WTC11 (cell line): ENCODE data around the gene CALCOCO2.

Experiments used
- CREB1 ChIP-seq: sonication (generic); formaldehyde crosslinking; IDR thresholded peaks from 2 replicates; pipeline ENCODE4 v1.8.0; 2023; ENCODE audit warnings: mild to moderate bottlenecking, missing genetic modification reagents
- E2F1 ChIP-seq: sonication (generic); formaldehyde crosslinking; IDR thresholded peaks from 2 replicates; pipeline ENCODE4 v1.8.0; 2022; ENCODE audit warnings: mild to moderate bottlenecking, missing genetic modification reagents
- SP1 ChIP-seq: sonication (generic); formaldehyde crosslinking; conservative IDR thresholded peaks from 2 replicates; pipeline ENCODE4 v1.8.1; 2022; ENCODE audit warnings: missing genetic modification reagents
- TCF7 ChIP-seq: sonication (generic); formaldehyde crosslinking; IDR thresholded peaks from 2 replicates; pipeline ENCODE4 v1.8.0; 2022; ENCODE audit warnings: mild to moderate bottlenecking, low read depth, missing genetic modification reagents, moderate library complexity
- USF2 ChIP-seq: sonication (generic); formaldehyde crosslinking; IDR thresholded peaks from 2 replicates; pipeline ENCODE4 v1.8.1; 2023; ENCODE audit warnings: mild to moderate bottlenecking, missing genetic modification reagents, moderate library complexity
- ZNF263 ChIP-seq: sonication (generic); formaldehyde crosslinking; IDR thresholded peaks from 2 replicates; pipeline ENCODE4 v1.8.1; 2022; ENCODE audit warnings: low read depth, mild to moderate bottlenecking, moderate library complexity, missing genetic modification reagents
- ZNF281 ChIP-seq: sonication (generic); formaldehyde crosslinking; IDR thresholded peaks from 2 replicates; pipeline ENCODE4 v1.8.0; 2023; ENCODE audit warnings: mild to moderate bottlenecking, missing genetic modification reagents
- ZSCAN18 ChIP-seq: fragments of 250-450 bp; sonication (Bioruptor Pico); IDR thresholded peaks from 2 replicates; pipeline ENCODE4 v2.1.2; 2022; ENCODE audit warnings: mild to moderate bottlenecking, moderate library complexity
- TF ChIP-seq, protein P1 (sequence below): sonication (generic); formaldehyde crosslinking; IDR thresholded peaks from 2 replicates; pipeline ENCODE4 v1.8.1; 2023; ENCODE audit warnings: mild to moderate bottlenecking, missing genetic modification reagents
- TF ChIP-seq, protein P2 (sequence below): fragments of 200-600 bp; IDR thresholded peaks from 2 replicates; pipeline ENCODE4 v1.8.0; 2022; ENCODE audit warnings: antibody characterized with exemption
- TF ChIP-seq, protein P3 (sequence below): sonication (generic); formaldehyde crosslinking; IDR thresholded peaks from 2 replicates; pipeline ENCODE4 v1.8.0; 2022; ENCODE audit warnings: mild to moderate bottlenecking, missing genetic modification reagents
- TF ChIP-seq, protein P4 (sequence below): sonication (generic); formaldehyde crosslinking; IDR thresholded peaks from 2 replicates; pipeline ENCODE4 v1.8.1; 2023; ENCODE audit warnings: mild to moderate bottlenecking, missing genetic modification reagents
- TF ChIP-seq, protein P5 (sequence below): sonication (generic); formaldehyde crosslinking; IDR thresholded peaks from 2 replicates; pipeline ENCODE4 v1.8.0; 2022; ENCODE audit warnings: missing genetic modification reagents

DNA sequence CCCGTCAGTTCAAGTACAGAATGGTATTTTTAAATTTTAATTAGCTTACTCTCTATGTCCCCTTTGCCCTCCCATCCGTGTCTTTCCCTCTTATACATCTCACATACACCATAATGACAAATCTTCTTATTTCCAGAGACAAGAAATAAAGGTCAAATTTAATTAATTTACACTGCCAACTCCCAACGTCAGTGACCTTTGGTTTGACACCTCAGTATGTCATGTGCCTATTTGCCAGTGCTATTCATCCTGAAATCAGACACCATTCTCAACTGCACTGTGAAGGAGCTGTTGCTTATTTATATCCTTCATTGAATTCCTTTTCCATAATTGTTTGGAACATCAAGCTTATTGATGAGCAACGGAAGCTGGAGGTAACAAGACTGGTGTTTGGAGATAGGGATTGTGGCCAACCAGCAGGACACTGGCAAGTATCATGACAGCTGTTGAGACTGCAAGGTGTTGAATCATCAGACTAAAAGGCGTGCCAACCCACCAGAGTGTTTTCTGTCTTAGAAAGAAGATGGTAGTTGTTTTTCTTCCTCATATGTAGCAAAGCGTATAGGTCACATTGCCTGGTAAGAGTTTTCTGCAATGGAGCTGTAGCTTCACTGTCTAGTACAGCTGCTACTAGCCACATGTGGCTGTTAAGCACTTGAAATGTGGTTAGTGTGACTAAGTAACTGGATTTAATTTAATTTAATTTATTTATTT is 12.5 kb downstream of the CALCOCO2 start:
- TF ChIP-seq, protein P1, sequence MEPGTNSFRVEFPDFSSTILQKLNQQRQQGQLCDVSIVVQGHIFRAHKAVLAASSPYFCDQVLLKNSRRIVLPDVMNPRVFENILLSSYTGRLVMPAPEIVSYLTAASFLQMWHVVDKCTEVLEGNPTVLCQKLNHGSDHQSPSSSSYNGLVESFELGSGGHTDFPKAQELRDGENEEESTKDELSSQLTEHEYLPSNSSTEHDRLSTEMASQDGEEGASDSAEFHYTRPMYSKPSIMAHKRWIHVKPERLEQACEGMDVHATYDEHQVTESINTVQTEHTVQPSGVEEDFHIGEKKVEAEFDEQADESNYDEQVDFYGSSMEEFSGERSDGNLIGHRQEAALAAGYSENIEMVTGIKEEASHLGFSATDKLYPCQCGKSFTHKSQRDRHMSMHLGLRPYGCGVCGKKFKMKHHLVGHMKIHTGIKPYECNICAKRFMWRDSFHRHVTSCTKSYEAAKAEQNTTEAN = no peak
- TF ChIP-seq ZNF263 (CRISPR knock-in tag) (no peak), TCF7 (CRISPR knock-in tag) (no peak), ZNF281 (no peak), CREB1 (no peak), USF2 (no peak), ZSCAN18 (CRISPR knock-in tag) (no peak), SP1 (CRISPR knock-in tag) (no peak), E2F1 (CRISPR knock-in tag) (no peak)
- TF ChIP-seq, protein P2, sequence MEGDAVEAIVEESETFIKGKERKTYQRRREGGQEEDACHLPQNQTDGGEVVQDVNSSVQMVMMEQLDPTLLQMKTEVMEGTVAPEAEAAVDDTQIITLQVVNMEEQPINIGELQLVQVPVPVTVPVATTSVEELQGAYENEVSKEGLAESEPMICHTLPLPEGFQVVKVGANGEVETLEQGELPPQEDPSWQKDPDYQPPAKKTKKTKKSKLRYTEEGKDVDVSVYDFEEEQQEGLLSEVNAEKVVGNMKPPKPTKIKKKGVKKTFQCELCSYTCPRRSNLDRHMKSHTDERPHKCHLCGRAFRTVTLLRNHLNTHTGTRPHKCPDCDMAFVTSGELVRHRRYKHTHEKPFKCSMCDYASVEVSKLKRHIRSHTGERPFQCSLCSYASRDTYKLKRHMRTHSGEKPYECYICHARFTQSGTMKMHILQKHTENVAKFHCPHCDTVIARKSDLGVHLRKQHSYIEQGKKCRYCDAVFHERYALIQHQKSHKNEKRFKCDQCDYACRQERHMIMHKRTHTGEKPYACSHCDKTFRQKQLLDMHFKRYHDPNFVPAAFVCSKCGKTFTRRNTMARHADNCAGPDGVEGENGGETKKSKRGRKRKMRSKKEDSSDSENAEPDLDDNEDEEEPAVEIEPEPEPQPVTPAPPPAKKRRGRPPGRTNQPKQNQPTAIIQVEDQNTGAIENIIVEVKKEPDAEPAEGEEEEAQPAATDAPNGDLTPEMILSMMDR = no peak
- TF ChIP-seq, protein P3, sequence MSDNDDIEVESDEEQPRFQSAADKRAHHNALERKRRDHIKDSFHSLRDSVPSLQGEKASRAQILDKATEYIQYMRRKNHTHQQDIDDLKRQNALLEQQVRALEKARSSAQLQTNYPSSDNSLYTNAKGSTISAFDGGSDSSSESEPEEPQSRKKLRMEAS (CRISPR knock-in tag) = no peak
- TF ChIP-seq, protein P4, sequence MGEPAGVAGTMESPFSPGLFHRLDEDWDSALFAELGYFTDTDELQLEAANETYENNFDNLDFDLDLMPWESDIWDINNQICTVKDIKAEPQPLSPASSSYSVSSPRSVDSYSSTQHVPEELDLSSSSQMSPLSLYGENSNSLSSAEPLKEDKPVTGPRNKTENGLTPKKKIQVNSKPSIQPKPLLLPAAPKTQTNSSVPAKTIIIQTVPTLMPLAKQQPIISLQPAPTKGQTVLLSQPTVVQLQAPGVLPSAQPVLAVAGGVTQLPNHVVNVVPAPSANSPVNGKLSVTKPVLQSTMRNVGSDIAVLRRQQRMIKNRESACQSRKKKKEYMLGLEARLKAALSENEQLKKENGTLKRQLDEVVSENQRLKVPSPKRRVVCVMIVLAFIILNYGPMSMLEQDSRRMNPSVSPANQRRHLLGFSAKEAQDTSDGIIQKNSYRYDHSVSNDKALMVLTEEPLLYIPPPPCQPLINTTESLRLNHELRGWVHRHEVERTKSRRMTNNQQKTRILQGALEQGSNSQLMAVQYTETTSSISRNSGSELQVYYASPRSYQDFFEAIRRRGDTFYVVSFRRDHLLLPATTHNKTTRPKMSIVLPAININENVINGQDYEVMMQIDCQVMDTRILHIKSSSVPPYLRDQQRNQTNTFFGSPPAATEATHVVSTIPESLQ (CRISPR knock-in tag) = no peak
- TF ChIP-seq, protein P5, sequence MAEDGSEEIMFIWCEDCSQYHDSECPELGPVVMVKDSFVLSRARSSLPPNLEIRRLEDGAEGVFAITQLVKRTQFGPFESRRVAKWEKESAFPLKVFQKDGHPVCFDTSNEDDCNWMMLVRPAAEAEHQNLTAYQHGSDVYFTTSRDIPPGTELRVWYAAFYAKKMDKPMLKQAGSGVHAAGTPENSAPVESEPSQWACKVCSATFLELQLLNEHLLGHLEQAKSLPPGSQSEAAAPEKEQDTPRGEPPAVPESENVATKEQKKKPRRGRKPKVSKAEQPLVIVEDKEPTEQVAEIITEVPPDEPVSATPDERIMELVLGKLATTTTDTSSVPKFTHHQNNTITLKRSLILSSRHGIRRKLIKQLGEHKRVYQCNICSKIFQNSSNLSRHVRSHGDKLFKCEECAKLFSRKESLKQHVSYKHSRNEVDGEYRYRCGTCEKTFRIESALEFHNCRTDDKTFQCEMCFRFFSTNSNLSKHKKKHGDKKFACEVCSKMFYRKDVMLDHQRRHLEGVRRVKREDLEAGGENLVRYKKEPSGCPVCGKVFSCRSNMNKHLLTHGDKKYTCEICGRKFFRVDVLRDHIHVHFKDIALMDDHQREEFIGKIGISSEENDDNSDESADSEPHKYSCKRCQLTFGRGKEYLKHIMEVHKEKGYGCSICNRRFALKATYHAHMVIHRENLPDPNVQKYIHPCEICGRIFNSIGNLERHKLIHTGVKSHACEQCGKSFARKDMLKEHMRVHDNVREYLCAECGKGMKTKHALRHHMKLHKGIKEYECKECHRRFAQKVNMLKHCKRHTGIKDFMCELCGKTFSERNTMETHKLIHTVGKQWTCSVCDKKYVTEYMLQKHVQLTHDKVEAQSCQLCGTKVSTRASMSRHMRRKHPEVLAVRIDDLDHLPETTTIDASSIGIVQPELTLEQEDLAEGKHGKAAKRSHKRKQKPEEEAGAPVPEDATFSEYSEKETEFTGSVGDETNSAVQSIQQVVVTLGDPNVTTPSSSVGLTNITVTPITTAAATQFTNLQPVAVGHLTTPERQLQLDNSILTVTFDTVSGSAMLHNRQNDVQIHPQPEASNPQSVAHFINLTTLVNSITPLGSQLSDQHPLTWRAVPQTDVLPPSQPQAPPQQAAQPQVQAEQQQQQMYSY (CRISPR knock-in tag) = no peak
